Measurements from ENCODE around the gene TMEM243.
"Not testable (repeated sequence)": the region's sequence is repeated elsewhere in the genome, so short reads cannot be mapped to it uniquely, and the experiment has no call there.

Gene TMEM243

GRCh38 chr7:87210506-87210905, 9.0 kb downstream of the TMEM243 start:
- no peak for DNase-seq

- no peak for DNase-seq
Observed at GRCh38 chr7:87209295-87209924, 10.1 kb downstream of the TMEM243 start.

DNA sequence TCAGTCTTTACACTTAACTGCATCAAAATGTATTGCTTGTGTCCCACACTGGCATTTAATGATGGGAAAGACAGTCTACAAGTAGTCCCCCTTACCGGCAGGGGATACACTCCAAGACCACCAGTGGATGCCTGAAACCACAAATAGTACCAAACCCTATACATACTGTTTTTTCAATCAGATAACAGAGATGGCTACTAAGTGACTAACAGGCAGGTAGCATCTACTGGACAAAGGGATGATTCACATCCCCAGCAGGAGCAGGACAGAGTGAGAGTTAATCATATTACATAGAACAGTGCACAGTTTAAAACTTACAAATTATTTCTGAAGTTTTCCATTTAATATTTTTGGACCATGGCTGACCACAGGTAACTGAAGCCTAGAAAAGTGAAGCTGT, 13.2 kb downstream of the TMEM243 start:
- DNase-seq = no peak

DNA sequence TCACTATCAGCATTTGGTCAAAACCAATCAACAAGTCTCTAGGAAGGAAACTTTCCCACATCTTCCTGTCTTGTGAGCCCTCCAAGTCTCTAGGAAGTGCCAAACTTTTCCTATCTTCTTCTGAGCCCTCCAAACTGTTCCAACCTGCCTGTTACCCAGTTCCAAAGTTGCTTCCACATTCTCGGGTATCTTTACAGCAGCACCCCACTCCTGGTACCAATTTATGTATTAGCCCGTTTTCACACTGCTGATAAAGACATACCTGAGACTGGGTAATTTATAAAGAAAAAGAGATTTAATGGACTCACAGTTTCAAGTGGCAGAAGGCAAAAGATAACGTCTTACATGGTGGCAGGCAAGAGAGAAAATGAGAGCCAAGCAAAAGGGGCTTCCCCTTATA, 13.8 kb downstream of the TMEM243 start:
- not testable (repeated sequence) for DNase-seq

DNA sequence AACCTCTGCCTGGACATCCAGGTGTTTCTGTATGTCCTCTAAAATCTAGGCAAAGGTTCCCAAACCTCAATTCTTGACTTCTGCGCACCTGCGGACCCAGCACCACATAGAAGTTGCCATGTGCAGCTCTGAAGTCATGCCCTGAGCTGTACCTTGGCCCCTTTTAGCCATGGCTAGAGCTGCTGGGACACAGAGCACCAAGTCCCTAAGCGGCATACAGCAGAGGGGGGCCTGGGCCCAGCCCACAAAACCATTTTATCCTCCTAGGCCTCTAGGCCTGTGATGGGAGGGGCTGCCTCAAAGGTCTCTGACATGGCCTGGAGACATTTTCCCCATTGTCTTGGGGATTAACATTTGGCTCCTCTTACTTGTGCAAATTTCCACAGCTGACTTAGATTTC, 14.6 kb downstream of the TMEM243 start:
- no peak for DNase-seq

DNA sequence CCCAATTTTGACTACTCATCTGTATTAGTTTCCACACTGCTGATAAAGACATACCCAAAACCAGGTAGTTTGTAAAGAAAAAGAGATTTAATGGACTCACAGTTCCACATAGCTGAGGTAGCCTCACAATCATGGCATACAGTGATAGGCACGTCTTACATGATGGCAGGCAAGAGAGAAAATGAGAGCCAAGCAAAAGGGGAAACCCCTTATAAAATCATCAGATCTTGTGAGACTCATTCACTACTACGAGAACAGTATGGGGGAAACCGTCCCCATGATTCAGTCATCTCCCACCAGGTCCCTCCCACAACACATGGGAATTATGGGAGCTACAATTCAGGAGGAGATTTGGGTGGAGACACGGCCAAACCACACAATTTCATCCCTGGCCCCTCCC, 15.6 kb downstream of the TMEM243 start:
- not testable (repeated sequence) for DNase-seq

DNA sequence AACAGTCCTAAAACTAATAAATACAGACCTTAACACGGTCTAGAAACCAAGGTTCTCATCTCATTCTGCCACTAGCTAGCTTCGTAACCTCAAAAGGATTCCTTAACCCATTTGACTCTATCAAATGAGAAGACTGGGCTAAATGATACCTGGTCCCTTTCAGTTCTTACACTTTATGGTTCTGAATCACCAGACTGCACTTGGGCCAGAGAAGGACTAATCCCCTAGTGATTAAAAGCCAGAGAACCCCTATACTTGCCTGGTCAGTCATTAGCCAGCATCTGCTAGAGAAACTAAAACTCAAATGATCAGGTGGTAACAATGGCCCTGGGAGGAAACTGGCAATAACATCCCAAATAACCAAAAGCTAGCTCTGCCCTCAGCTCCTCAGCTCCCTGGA, 16.8 kb downstream of the TMEM243 start:
- DNase-seq = no peak

- no peak for DNase-seq
Observed at GRCh38 chr7:87202208-87202607, 17.3 kb downstream of the TMEM243 start.

DNA sequence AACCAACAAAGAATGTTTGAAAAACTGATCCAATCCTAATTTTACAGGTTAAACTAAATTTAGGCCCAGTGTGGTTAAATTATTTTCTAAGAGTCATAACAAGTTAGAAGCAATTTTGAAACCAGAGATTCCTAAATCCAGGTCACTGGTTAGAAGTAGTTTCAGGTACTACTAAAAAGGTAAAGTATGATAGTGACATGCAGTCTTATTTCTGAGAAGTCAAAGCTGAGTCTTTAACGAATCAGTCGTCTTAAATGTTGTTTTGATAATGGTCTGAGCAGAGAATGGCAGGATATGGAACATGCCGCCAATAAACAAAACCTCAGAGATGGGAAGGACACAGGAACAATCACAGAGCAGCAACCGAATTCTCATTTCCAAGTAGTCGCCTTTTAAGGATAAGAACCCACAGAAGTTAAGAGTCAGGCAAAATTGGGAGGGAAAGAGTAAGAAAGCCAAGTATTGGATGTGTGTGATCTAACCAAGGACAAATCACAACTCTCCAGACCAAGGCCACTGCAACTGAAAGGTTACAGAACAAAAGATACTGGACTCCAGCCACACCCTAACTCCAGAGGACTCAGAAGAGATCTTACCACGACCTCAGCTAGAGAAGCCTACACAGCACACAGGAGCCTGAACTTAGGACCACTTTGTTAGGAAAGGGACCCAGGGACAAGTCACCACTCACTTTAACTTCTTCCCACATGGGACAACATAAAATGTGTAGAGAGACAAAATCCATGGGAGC, 19.7 kb downstream of the TMEM243 start:
- DNase-seq = no peak

DNA sequence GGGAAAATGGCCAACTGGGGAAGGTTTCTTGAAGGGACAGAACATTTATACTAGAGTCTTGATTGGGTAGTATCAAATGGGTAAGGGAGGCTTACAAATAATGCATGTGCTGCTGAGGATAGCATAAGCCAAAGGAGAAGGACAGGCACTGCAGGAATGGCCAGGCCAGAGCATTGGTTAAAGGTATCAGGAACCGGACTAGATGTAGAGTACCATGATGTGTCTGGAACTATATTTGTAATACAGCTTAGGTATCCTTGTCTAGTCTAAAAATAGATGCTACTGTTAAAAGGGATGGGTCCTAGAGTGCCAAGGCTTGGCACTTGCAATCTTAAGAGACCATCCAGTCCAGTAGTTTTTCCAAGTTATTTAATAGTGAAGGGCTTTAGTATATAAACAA, 20.3 kb downstream of the TMEM243 start:
- DNase-seq = no peak

DNA sequence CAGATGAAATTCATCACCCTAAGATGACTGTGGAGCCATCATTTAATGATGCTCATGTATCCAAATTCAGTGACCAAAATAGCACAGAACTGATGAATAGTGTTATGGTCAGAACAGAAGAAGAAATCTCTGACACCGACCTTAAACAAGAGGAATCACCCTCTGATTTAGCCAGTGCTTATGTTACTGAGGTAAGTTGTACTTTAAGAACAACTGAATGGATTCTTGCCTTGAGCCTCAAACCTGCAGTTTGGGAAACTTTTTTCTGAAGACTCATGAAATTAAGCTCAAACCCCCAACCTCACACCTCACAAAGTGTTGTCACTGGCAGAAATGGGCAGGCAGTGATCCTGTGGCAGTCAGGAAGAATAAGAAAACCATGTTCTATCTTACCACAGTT, 25.6 kb downstream of the TMEM243 start:
- no peak for DNase-seq

DNA sequence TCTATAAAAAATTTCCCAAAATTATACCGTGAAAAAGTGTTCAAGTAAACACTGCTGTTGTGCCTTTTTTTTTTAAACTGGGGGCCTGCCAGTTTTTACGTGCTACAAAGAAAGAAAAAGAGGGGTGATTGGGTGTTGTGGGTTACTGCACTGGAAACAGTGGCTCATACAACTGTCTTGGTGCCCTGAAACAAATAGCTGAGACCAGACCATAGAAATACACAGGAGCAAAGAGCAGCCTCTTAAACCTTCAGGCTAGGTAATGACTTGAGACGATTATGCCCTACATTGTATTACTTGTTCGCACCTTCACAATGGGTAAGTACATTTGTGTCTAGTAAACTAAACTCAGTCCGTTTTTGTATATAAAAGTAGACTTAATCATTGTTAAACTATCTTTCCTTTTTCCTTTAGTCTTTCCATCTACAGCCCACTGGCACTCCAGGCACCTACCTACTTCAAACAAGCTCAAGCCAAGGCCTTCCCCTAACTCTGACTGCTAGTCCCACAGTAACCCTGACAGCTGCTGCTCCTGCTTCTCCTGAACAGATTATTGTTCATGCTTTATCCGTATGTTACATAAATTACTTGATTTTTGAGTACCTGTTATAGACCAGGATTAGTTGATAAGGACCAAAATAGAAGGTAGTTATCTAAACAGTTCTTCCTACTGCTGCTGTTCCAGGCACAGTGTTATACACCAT, 26.6 kb downstream of the TMEM243 start:
- no peak for DNase-seq

GRCh38 chr7:87190783-87191182, 28.7 kb downstream of the TMEM243 start:
- DNase-seq = no peak

GRCh38 chr7:87188930-87189329, 30.6 kb downstream of the TMEM243 start:
- no peak for DNase-seq

DNA sequence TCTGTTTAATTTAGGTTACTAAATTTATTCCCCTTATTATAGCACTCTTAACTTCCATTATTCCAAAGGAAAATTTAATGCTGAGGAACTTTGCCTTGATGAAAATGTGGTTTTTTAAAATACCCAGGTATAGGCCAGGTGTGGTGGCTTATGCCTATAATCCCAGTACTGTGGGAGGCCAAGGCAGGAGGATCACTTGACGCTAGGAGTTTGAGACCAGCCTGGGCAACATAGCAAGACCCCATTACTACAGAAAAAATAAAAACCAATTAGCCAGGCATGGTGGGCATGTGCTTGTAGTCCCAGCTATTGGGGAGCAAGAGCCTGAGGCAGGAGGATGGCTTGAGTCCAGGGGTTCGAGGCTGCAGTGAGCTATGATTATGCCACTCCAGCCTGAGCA, 32.4 kb downstream of the TMEM243 start:
- no peak for DNase-seq

- no peak for DNase-seq
Observed at GRCh38 chr7:87179180-87179579, 40.4 kb downstream of the TMEM243 start.

GRCh38 chr7:87178320-87178719, 41.2 kb downstream of the TMEM243 start:
- no peak for DNase-seq

DNA sequence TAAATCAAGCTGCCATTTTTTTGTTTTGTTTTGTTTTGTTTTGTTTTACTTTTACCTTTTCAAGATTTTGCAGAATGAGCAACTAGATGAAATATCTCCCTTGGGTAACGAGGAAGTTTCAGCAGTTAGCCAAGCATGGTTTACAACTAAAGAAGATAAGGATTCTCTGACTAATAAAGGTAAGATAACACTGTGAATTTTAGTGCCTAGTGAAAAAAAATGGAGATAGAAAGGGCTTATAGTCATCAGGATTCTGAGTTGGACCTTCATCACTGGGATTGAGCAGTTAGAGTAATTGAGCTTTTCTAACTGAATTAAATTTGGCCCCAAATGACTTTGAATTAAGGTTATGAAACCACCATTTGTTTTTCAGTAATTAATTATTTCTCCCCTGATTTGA, 46.1 kb downstream of the TMEM243 start:
- DNase-seq = no peak

DNA sequence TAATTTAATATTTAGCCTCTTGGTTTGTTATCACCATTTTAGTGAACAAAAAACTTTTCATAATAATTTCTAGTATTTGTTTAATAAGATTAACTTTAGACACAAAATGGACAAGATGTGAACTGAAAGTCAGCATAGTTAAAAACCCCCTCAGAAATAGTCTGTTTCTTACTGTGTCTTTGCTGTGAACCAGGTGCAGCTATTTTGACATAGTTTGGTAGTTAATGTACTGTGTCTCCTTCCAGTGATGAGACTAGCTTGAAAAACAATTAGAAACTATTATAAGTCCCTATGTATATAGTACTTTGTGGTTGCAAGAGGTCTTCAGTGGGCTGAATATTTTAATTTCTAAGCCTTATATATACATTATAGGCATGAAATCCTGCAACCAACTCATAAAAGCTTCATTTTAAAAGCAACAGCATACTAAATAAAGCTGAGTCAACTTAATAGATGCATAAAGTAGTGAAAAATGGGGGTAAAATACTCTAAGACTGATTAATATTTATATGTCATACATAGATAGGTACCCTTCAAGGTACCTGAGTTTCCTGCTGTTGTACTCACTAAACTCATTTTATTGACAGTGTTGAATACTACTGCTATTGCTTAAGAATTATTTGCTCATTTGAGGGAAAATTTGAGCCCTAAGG, 48.1 kb downstream of the TMEM243 start:
- DNase-seq = no peak

- DNase-seq = no peak
Observed at GRCh38 chr7:87170828-87171227, 48.7 kb downstream of the TMEM243 start.

DNA sequence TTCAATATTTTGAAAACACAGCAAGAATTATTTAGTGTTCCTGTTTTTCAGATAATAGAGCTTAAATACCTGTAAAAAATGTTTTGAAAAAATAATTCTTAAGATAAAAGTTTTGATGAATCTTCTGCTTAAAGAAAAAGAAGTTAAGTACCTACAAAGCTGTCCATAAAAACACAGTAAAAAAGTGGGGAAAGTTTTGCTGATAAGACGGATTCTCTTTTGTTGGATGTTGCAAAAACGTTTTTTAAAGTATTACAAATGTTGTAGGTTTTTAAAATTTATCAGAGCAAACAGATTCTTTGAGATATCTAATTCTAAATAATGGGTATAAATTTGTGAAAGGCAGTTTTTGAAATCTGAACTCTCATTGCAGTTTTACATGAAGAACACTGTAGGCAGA, 55.1 kb downstream of the TMEM243 start:
- DNase-seq = no peak

DNA sequence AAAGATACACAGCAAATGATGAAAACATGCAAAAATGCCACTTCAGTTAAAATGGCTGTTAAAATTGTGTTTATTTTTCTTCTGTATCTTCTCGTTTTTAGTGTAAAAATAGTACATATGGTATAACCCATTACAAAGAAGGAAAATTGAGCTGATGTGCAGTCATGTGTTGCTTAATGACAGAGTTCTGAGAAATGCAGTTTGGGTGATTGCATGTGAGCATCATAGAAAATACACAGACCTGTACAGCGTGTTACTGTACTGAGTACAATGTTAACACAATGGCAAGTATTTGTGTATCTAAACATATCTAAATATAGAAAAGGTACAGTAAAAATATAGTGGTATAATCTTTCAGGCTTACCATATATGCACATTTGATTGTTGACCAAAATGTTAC, 60.0 kb downstream of the TMEM243 start:
- DNase-seq = no peak

- no peak for DNase-seq
Observed at GRCh38 chr7:87156709-87157108, 62.8 kb downstream of the TMEM243 start.

Data from C1 segment of cervical spinal cord (tissue), 14 donors.